T47D (cell line): ENCODE data around the gene GPR22.

Source experiments
- DNase-seq, 2 experiments: peaks; one replicate each; pipeline versions ENCODE4 v3.0.0 to v3.0.0-alpha.2; 2011 to 2012; ENCODE audit warnings: low read depth in 1 of 2, low spot score in 1 of 2
- JUND ChIP-seq: IDR thresholded peaks from 2 replicates; pipeline ENCODE4 v1.6.1; 2012; ENCODE audit warnings: low read depth
- in situ Hi-C: cut with HindIII; loops from 2 replicates; pipeline ENCODE4 v1.10.0; 2016; ENCODE audit warnings: low sequenced_read_pairs, low pct_unique_long_range_greater_than_20kb

Gene GPR22

DNA sequence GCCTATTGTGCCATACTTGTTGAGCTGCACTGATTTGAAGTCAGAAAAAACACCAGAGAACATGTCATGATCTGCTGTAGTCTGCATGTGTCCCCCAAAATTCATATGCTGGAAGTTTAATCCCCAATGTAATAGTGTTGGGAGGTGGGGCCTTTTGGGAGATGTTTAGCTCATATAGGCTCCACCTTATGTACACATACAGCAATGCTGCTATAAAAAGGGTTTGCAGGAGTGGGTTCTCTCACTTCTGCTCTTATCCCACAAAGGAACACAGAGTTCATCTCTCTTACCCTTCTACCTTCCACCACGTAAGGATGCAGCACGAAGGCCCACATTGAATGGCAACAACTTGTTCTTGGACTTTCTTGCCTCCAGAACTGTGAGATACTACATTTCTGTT lies 23.0 kb downstream of the GPR22 start:
- in situ Hi-C loops = no loop called here
- no peak for TF ChIP-seq JUND

DNA sequence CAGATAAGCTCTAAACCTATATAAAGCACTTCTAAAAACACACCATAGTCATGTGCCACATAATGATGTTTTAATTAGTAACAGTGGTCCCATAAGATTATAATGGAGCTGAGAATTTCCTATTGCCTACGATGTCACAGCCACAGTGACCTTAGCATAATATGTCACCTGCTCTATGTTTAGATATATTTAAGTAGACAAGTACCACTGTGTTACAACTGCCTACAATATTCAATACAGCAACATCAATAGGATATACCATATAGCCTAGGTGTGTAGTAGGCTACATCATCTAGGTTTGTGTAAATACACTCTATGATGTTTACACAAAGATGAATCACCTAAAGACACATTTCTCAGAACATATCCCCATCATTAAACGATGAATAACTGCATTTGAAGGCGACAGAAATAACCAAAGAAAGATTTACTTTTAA lies 24.5 kb downstream of the GPR22 start:
- in situ Hi-C loops = no loop called here
- DNase-seq = no peak
- no peak for TF ChIP-seq JUND

More for the DNA sequence above, 23.0 kb downstream of the GPR22 start:
- DNase-seq = no peak

DNA sequence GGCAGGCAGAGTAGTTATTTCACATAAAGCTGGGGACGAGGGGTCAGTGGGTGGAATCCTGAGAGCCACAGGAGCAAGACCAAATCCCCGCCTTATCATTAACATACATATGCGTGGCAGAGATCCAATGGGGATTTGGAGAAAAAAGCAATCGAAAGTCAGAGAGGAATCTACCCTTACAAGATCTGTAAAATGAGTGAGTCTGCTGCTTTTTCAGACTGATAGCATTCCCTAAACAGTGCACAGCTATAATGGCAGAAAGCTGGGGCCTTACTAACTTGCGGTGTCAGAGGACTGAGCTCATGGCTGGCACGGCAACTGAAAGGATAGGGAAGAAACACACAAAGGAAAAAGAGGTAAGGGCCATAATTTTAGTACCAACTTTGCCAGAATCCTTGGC lies 25.0 kb downstream of the GPR22 start:
- no peak for DNase-seq
- in situ Hi-C loops = no loop called here
- no peak for TF ChIP-seq JUND

DNA sequence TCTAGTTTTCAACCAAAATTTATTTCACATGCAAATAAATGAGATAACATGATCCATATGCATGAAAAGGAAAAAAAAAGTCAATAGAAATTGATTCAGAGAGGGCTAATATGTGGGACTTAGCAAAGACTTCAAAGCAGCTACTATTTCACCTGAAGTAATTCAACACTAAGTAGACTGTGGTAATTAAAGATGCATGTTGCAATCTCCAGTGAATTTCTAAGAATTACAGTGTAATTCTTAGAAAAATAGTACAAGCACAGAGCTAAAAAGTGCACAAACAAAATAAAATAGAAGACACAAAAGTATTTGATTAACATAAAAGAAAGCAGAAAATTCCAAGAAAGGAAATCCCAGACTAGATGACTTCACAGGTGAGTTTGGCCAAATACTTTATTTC lies 25.7 kb downstream of the GPR22 start:
- TF ChIP-seq JUND = no peak
- DNase-seq = no peak
- in situ Hi-C loops = no loop called here

- in situ Hi-C loops = no loop called here
- no peak for DNase-seq
- no peak for TF ChIP-seq JUND
These were observed 29.9 kb downstream of the GPR22 start for GRCh38 chr7:107499731-107500130.

DNA sequence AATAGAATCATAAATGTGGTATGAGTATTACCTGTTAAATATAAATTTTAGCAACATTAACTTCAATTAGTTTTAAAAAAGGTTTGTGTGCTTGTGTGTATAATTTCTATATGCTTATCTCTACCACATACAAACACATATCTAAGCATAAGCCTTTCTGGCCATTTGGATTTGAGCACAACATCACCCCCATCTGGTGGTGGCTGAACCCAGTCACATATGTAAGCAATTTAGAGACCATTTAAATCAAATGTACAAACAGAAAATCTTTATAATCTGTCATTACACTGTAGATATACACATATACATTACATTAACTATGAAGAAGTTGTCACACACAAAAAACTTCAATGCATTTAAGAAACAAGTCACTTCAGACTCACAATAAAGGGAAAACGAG lies 31.7 kb downstream of the GPR22 start:
- in situ Hi-C loops = no loop called here
- no peak for TF ChIP-seq JUND
- DNase-seq = peak in 1 of 2 experiments; percentile 42

GRCh38 chr7:107502154-107502553 lies 32.3 kb downstream of the GPR22 start:
- in situ Hi-C loops = no loop called here
- no peak for TF ChIP-seq JUND

DNA sequence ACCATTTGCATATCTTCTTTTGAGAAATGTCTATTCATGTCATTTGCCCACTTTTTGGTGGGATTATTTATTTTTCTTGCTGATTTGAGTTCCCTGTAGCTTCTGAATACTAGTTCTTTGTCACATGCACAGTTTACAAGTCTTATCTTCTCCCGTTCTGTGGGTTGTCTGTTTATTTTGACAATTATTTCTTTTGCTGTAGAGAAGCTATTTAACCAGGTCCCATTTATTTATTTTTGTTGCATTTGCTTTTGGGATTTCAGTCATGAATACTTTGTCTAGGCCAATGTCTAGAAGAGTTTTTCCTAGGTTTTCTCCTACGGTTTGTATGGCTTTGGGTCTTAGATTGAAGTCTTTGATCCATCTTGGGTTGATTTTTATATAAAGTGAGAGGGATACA lies 32.9 kb downstream of the GPR22 start:
- in situ Hi-C loops = no loop called here
- no peak for DNase-seq
- no peak for TF ChIP-seq JUND

More at GRCh38 chr7:107502154-107502553, 32.3 kb downstream of the GPR22 start:
- no peak for DNase-seq

DNA sequence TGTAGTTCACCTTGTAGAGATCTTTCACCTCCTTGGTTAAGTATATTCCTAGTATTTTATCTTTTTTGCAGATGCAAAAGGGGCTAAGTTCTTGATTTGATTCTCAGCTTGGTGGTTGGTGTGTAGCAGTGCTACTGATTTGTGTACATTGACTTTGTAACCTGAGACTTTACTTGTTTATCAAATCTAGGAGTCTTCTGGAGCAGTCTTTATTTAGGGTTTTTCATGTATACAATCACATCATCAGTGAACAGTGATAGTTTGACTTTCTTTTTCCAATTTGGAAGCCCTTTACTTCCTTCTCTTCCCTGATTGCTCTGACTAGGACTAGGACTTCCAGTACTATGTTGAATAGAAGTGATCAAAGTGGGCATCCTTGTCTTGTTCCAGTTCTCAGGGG lies 33.8 kb downstream of the GPR22 start:
- DNase-seq = no peak
- in situ Hi-C loops = no loop called here
- TF ChIP-seq JUND = no peak

DNA sequence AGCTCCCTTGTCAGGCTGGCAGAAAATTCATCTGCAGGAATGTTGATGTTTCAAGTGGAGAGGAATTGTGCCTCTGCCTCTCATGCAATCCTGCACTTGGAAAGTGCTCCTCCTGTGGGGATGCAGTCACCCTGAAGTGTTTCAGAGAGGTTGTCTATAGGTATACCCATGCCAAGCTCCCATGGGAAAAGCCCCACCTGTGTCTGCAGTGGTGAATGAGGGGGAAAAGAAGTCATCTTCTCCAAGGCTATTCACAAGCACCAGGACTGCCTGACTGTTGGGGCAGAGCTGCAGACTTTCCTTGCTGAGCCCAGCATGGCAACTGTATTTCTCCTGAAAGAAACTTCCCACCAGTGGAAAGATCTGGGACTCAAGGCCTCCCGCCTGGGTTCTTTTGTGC lies 35.5 kb downstream of the GPR22 start:
- in situ Hi-C loops = no loop called here
- TF ChIP-seq JUND = no peak
- no peak for DNase-seq

- in situ Hi-C loops = no loop called here
- no peak for TF ChIP-seq JUND
- DNase-seq = peak in 1 of 2 experiments; percentile 94
These were observed 36.3 kb downstream of the GPR22 start for GRCh38 chr7:107505997-107506673.

DNA sequence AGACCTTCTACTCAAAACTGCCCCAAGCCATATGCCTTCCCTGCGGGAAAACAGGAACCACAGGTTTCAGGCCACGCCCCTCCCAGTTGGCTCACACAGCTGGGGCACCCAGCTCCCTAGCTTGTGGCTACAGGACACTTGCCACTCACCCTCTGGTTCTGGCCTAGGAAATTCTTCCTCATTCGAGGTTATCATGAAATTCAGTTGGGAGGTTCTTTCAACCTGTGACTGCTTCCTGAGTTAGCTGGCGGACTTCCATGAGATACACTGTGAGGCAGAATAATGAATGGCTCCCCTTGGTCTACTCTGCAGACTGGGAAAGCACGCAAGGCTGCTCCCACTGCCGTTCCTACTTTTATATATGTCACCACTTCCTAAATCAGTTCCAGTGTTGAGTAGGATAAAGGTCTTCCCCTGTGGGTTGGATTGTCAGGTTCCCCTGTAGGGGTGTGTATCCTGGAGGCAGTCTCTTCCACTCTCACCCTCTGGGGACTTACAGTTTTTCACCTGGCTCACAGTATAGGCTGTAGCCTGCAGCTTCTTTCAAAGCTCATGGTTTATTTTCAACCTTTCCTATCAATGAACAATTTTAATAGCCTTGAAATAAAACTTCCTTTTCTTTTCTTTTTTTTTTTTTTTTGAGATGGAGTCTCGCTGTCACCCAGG lies 37.0 kb downstream of the GPR22 start:
- no peak for TF ChIP-seq JUND
- DNase-seq = peak; percentile 40 to 94
- in situ Hi-C loops = no loop called here
